GM18502 (cell line): ENCODE data around the gene CHRDL1.

Source experiments
- ATAC-seq: cut with Tn5 transposase; IDR thresholded peaks from one replicate; pipeline ENCODE4 v1.9.1; 2021; ENCODE audit warnings: mild to moderate bottlenecking; ENCODE audit not compliant: unreplicated experiment, poor library complexity

Gene CHRDL1

DNA sequence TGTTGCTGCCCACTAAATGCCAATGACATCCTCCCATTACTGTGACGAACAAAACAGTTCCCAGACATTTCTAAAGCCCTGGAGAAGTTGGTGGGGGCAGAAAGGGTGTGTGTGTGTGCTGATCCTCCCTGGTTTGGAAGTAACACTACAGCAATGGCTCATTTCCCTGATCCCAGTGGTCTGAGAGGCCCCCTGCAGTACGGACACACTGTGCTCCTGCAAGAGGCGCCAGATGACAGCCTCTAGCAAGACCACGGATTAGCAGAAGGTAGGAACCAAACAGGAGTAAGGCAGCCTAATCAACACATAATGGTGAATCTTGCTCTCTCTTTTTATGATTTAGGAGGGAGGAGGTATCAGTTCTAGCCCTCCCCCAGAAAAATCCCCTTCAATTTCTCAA is 49.6 kb downstream of the CHRDL1 start:
- no peak for ATAC-seq

DNA sequence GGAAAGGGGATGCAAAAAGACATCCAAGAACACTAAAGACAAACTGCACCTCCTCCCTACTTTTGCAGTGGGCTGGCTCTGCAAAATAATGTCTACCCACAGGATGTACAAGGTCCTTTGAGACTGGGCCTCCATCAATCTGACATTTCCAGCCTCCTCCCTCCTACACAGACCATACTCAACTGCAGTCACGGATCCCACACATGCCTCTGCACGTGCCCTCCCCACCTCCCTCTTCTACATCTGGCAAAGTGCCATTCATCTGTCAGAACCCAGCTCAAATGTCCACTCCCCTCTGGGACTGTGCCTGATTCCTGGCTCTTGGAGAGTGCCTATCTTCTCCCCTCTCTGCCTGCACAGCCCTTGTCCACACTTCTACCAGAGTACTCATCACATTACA is 50.3 kb downstream of the CHRDL1 start:
- no peak for ATAC-seq

- peak; percentile 60 for ATAC-seq
Observed at GRCh38 chrX:110743679-110744340, 51.8 kb downstream of the CHRDL1 start.

GRCh38 chrX:110741213-110741796 is 54.3 kb downstream of the CHRDL1 start:
- no peak for ATAC-seq

GRCh38 chrX:110734894-110735541 is 60.6 kb downstream of the CHRDL1 start:
- no peak for ATAC-seq

DNA sequence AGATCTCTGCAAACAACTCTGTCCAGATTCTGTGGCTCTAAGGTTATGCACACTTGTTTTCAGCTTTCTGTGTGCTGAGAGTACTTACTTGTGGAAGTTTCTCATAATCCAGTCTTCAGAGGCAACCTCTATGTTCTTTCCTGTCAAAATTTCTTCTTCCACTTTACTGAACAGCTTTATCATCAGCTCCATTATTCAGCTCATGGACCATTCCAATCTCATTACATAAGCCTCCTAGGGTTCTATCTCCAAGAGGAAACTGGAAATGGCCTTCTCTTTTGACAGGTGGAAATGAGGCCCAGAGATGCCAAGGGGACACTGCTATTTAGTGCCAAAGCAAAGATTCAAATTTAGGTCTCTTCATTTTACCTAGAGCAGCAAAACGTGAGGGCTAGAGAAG is 61.3 kb downstream of the CHRDL1 start:
- no peak for ATAC-seq

DNA sequence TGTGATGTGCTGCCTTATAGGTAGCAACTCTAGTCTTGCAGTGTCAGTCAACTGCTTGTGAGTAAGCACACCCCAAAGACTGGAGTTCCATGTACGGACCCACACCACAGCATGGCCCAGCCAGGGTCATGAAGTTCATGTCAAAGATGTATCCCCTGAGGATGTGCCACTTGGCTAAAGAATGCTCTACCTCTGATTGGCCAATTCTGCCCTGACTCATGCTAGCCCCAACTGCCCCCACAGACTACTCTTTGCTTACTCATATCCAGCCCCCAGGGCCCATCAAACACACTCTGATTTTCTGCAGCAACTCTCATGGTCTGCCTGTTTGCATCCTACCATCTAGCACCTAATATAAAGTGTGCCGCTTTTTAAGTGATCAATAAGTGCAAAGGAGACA is 62.5 kb downstream of the CHRDL1 start:
- ATAC-seq: no peak

GRCh38 chrX:110732266-110732665 is 63.4 kb downstream of the CHRDL1 start:
- ATAC-seq: no peak

DNA sequence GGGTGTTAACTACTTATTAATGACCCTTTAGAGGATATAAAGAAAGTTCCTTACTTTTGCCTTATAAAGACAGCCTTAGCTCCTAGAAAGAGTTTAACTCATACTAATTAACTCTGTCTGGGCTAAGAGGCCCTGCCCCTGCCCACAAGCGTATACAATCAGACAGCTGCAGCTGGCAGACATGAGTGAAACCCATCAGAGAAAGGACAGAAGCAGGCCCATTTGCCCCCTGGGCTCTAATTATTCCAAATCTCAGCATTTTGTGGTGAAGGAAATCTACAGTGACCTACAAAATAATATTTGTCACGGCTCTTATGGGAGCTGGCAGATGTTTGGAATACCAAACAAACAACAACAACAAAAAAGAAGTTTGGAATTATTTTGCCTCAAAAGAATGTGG is 71.8 kb downstream of the CHRDL1 start:
- ATAC-seq: no peak

DNA sequence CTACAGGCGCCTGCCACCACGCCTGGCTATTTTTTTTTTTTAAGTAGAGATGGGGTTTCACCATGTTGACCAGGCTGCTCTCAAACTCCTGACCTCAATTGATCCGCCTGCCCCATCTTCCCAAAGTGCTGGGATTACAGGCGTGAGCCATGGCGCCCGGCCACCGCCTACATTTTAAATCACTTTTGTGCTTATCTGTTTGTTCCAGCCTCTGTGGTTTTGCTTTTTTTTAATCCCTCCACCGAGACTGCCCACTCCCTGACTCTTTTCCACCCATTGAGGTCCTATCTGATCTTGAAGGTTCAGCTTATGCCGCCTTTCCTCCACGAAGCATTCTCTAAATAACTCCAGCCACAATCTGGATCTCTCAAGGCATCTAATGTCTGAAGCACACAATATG is 73.5 kb downstream of the CHRDL1 start:
- ATAC-seq: no peak

DNA sequence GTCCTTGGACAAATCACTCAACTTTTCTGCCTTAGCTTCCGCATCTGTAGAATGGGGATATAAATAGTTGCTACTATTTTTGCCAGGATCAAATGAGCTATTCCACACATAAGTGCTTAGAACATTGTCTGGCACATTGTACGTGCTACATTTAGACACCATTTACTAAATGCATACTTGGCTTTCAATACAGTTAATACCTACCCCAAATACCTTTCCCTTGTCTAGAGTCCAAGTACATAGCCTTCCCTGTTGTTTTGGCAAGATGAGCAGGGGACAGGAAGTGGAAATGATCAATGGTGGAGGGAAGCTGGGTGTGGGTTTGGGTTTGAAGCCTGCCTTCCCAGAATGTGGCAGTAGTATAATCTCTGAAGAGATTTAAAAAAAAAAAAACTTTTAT is 82.0 kb downstream of the CHRDL1 start:
- ATAC-seq: no peak

- ATAC-seq: no peak
Observed at GRCh38 chrX:110706446-110706845, 89.2 kb downstream of the CHRDL1 start.

DNA sequence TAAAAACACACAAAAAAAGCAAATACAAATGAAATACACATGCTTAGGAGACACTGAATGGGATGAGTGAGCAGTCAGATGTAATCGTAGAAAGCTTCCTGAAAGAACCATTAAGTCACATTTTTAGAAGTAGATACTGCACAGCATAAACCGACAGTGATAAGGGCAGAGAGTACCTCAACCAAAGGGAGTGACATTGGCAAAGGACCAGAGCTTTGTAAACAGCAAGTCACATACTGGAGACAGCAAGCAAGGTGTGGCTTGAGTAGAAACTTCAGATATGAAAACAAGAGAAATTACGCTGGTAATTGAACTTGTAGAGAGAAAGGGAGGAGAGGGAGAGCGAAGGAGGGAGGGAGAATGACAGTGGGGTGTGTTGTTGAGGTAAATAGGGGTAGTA is 92.0 kb downstream of the CHRDL1 start:
- no peak for ATAC-seq

GRCh38 chrX:110699109-110699508 is 96.5 kb downstream of the CHRDL1 start:
- peak; percentile 34 for ATAC-seq

DNA sequence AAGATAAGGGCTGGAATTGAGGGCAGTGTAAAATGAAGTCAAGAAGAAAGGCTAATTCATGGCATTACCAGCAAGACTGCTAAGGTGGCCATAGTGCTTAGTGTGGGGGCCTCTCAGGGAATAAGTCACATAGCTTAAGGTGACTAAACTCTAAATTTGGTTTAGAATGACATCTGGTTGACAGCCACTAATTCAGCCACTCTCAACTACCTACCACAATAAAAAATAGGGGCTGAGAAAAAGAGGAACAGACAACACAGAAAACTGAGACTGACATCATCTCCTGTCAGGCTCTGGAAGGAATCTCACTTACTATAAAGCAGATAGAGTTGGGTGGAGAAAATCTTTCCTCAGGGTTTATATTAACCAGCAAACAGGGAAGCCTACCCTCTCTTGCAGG is 96.9 kb downstream of the CHRDL1 start:
- peak; percentile 78 for ATAC-seq

GRCh38 chrX:110692866-110693265 is 102.8 kb downstream of the CHRDL1 start:
- ATAC-seq: no peak

DNA sequence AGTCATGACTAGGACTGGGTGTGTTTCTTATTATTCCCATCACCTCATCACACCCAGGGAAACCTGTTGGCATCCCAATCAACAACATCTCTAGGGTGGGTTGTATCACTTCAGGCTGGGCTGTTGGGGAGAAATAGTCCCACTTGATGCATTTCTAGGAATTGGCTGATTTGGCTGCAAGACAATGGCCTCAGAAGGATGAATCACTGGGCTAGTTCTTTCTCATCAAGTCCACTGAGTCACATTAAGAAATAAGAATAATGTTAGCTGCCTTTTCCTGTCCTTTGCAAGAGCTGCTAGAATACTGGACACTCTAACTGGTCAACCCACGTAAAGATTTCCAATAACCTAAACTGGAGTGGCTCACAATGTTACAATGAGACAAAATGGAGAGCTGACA is 104.2 kb downstream of the CHRDL1 start:
- no peak for ATAC-seq

DNA sequence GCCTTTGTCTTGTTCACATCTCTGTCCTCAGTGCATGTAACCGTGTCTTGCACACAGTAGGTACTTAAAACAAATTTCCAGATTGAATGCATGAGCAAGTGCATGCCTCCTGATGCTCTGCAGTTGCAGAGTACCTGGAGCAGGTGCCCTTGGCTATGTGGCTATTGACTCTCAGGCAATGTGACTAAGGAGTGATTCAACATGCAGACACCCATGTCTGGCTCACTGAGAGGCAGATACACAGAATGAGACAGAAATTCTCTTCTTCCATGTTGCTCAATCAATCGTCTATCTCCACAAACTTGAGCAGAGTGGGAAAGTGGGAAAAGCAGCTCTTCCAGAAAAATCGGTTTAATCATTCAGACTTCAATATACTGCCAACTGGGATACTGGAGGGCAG is 111.0 kb downstream of the CHRDL1 start:
- no peak for ATAC-seq

- no peak for ATAC-seq
Observed at GRCh38 chrX:110683925-110684324, 111.7 kb downstream of the CHRDL1 start.

DNA sequence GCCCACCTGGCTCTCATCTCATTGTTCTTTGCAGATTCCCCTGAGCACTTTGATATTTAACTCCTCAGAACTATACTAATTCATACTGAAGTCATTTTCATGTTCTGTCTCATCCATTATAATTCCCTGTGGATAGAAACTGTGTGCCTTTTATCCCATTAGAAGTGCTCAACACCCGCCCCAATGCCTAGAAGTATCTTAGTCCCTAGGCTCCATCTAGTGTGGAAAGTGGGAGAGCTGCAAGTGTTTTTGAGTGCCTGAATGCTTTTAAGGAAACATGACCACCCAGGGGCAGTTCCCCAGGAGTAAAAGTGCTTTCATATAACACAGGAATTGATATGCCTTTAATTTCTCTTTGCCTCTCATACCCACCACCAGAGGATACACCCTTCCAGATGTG is 117.0 kb downstream of the CHRDL1 start:
- no peak for ATAC-seq

DNA sequence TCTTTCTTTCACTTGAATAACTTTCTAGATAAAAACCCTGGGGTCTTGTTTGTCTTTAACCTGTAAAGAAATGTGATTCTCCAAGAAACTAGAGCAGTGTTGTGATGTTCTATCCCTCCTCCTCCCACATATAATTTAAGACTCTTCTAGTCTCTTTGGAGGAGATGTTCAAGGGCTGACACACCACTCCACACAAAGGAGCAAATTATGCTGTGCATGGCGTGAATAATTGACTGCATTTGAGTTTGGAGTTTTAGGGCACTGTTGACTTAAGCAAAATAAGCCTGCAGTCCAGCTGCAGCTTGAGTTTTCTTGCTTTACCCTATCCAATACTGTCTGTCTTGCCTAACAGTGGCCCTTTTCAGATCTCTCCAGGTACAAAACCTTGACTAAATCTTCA is 119.7 kb downstream of the CHRDL1 start:
- ATAC-seq: no peak
